ENCODE data around the gene CPLX4.

DNA sequence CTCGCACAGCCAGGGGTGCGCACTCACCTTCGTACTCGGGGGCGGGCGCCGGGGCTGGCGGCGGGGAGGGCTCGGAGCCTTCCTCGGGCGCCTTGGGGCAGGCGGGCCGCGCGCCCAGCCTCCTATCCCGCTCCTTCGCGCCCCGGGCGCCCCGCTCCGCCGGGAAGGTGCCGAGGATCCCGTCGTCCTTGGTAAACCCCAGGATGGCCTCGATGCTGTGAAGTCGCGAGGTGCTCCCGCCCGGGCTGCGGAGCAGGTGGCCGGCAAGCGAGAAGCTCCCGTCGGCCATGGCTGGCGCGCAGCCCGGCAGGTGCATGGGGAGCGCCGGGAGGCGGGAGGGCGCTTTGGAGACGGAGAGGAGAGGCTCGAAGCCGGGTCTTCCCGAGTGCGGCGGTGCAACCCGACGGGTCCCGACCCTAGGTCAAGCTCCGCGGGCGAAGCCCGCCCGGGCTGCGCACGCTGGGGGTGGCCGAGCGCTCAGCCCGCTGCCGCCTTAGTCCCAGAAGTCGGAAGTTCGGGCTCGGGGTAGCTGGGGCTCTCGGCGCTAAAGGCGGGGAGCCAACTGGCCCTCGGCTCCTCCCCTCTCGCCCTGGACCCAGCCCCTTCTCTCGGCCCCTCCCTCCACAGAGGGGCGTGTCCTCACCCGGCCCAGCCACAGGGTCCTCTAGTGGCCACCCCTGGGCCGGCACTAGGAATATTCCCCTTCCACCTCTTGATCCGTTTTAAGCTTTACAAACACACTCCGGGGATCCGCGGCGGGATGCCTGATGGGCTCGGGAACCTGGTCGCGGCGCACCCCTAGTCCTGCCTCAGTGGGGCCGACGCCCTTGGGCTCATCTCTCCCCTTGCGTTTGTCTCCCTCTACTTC lies 45.3 kb downstream of the CPLX4 start, which contains the start of gene RAX:
- TF ChIP-seq, protein P1, sequence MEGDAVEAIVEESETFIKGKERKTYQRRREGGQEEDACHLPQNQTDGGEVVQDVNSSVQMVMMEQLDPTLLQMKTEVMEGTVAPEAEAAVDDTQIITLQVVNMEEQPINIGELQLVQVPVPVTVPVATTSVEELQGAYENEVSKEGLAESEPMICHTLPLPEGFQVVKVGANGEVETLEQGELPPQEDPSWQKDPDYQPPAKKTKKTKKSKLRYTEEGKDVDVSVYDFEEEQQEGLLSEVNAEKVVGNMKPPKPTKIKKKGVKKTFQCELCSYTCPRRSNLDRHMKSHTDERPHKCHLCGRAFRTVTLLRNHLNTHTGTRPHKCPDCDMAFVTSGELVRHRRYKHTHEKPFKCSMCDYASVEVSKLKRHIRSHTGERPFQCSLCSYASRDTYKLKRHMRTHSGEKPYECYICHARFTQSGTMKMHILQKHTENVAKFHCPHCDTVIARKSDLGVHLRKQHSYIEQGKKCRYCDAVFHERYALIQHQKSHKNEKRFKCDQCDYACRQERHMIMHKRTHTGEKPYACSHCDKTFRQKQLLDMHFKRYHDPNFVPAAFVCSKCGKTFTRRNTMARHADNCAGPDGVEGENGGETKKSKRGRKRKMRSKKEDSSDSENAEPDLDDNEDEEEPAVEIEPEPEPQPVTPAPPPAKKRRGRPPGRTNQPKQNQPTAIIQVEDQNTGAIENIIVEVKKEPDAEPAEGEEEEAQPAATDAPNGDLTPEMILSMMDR (IDR thresholded peaks at IDR 0.05) = no peak
- no peak for TF ChIP-seq POLR2A (IDR thresholded peaks at IDR 0.05)
- TF ChIP-seq EP300 (IDR thresholded peaks at IDR 0.05) = no peak
- no peak for TF ChIP-seq POLR2AphosphoS5 (IDR thresholded peaks at IDR 0.05)
